Measurements from ENCODE around the gene METAP1. TPM values are rescaled to one million over a fixed set of nuclear protein-coding genes. Genes with fewer than 3 reads are reported as not detected.
"Not testable (repeated sequence)": the region's sequence is repeated elsewhere in the genome, so short reads cannot be mapped to it uniquely, and the experiment has no call there.

The METAP1 gene
- total and polyA plus RNA-seq, 11 donors: 36.9 to 71.4 (median 63.6) TPM

DNA sequence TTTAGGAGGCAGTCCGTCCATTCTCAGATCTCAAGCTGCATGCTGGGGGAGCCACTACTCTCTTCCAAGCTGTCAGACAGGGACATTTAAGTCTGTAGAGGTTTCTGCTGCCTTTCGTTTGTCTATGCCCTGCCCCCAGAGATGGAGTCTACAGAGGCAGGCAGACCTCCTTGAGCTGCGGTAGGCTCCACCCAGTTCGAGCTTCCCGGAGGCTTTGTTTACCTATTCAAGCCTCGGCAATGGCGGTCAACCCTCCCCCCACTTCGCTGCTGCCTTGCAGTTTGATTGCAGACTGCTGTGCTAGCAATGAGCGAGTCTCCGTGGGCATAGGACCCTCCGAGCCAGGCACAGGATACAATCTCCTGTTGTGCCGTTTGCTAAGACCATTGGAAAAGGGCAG is 103.8 kb downstream of the METAP1 start:
- ATAC-seq (no peak), DNase-seq (no peak)
- Histone ChIP-seq H3K4me1 (peaks cover 0 to 10% (median 0%) of the 10 kb centered on the region in 12 donors), H3K9me3 (no peaks in the 10 kb centered on the region), H3K27ac (no peak overlapping the region), H3K4me3 (no peak overlapping the region), H3K27me3 (no peaks in the 10 kb centered on the region), H3K36me3 (no peaks in the 10 kb centered on the region)
- TF ChIP-seq, protein P1, sequence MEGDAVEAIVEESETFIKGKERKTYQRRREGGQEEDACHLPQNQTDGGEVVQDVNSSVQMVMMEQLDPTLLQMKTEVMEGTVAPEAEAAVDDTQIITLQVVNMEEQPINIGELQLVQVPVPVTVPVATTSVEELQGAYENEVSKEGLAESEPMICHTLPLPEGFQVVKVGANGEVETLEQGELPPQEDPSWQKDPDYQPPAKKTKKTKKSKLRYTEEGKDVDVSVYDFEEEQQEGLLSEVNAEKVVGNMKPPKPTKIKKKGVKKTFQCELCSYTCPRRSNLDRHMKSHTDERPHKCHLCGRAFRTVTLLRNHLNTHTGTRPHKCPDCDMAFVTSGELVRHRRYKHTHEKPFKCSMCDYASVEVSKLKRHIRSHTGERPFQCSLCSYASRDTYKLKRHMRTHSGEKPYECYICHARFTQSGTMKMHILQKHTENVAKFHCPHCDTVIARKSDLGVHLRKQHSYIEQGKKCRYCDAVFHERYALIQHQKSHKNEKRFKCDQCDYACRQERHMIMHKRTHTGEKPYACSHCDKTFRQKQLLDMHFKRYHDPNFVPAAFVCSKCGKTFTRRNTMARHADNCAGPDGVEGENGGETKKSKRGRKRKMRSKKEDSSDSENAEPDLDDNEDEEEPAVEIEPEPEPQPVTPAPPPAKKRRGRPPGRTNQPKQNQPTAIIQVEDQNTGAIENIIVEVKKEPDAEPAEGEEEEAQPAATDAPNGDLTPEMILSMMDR (IDR thresholded peaks at IDR 0.05): no peak
- no peak for TF ChIP-seq POLR2A (IDR thresholded peaks at IDR 0.05)
- intact Hi-C loops (cut with DNase I): no loop called here
- WGBS, 4 donors: 94 to 100% (median 95%) methylated on average over 6 to 12 of the region's 12 CpGs; no CpG with 5 or more reads in 1 of the 4 donors

GRCh38 chr4:99099814-99100213 is 104.3 kb downstream of the METAP1 start:
- H3K9me3 ChIP-seq; H3K27me3 ChIP-seq; H3K4me3 ChIP-seq; DNase-seq; ATAC-seq; H3K36me3 ChIP-seq; H3K27ac ChIP-seq; intact Hi-C loops (cut with DNase I): not testable (repeated sequence)
- 70 to 97% (median 88%) methylated on average over 5 of the region's 5 CpGs for WGBS, 4 donors
- H3K4me1 ChIP-seq: peaks cover 0 to 10% (median 0%) of the 10 kb centered on the region in 12 donors

DNA sequence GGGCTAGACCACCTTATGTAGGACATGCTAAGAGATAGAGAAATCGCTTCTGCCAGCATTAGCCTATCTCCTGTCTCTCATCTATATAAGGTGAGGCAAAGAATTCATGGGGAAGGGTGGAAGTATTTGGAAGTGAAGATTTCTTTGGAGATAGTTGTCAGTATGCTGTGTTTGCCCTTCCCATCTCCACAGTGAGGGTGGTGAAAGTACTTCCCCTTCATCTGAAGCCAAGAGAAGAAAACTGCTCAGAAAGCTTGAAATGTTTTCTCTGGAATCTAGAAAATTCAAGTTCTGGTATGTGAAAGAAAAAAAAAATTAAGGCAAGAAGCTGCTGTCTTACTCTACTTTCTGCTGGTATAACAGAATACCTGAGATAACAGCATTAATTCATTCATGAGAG is 105.4 kb downstream of the METAP1 start:
- intact Hi-C loops (cut with DNase I): no loop called here
- 88 to 97% (median 92%) methylated on average over 1 of the region's 1 CpG for WGBS, 4 donors
- no peaks in the 10 kb centered on the region for H3K9me3 ChIP-seq
- no peak overlapping the region for H3K27ac ChIP-seq
- DNase-seq (no peak), ATAC-seq (no peak)
- H3K27me3 ChIP-seq: no peaks in the 10 kb centered on the region
- H3K36me3 ChIP-seq: no peaks in the 10 kb centered on the region
- H3K4me3 ChIP-seq: no peak overlapping the region
- TF ChIP-seq, protein P1 (IDR thresholded peaks at IDR 0.05): no peak
- no peak for TF ChIP-seq POLR2A (IDR thresholded peaks at IDR 0.05)
- H3K4me1 ChIP-seq: peaks cover 0 to 10% (median 0%) of the 10 kb centered on the region in 12 donors

DNA sequence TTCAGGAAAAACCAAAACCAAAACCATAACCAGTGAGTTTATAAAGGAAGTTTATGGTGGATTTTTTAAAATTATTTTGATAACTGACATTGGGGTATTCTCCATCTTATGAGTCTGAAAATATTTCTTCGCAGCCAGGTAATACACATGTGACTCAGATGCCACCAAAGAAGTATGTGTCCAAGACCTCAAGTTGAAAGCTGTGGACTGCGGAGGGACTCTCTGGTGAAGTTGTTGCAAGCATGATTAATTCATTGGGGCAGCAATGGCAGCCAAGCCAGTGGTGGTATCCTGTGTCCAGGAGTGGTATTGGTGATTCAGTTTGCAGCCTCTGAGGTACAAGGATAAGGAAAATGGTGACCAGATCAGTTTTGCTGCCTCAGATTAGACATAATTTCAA is 107.1 kb downstream of the METAP1 start:
- Histone ChIP-seq H3K4me1 (peaks cover 0 to 10% (median 0%) of the 10 kb centered on the region in 12 donors), H3K9me3 (no peaks in the 10 kb centered on the region), H3K4me3 (no peak overlapping the region), H3K27ac (no peak overlapping the region), H3K36me3 (no peaks in the 10 kb centered on the region), H3K27me3 (no peaks in the 10 kb centered on the region)
- ATAC-seq (no peak), DNase-seq (no peak)
- intact Hi-C loops (cut with DNase I): no loop called here
- TF ChIP-seq, protein P1 (IDR thresholded peaks at IDR 0.05): no peak
- no peak for TF ChIP-seq POLR2A (IDR thresholded peaks at IDR 0.05)
- 97 to 100% (median 99%) methylated on average over 2 of the region's 2 CpGs for WGBS, 4 donors

- TF ChIP-seq POLR2A (IDR thresholded peaks at IDR 0.05): no peak
- H3K27me3 ChIP-seq: no peaks in the 10 kb centered on the region
- peaks cover 0 to 10% (median 0%) of the 10 kb centered on the region in 12 donors for H3K4me1 ChIP-seq
- H3K9me3 ChIP-seq: no peaks in the 10 kb centered on the region
- ATAC-seq (peak in 1 of 4 donors; percentile 63), DNase-seq (no peak)
- no peaks in the 10 kb centered on the region for H3K36me3 ChIP-seq
- H3K4me3 ChIP-seq: no peak overlapping the region
- intact Hi-C loops (cut with DNase I): no loop called here
- peak overlapping the region in 1 of 12 donors; percentile 4 for H3K27ac ChIP-seq
Observed at GRCh38 chr4:99103166-99103565, 107.6 kb downstream of the METAP1 start.

Measured in heart left ventricle (tissue), 16 donors.